IPS DF 19.7 (cell line): ENCODE data around the gene SYT1.

ENCODE experiments used
- DNase-seq: peaks from one replicate; pipeline ENCODE4 v3.0.0-alpha.2; 2013; ENCODE audit warnings: low read depth, low spot score

Gene SYT1

GRCh38 chr12:79291711-79292110 is 427.1 kb downstream of the SYT1 start:
- no peak for DNase-seq

- no peak for DNase-seq
Measured at GRCh38 chr12:79294590-79294989, 430.0 kb downstream of the SYT1 start.

GRCh38 chr12:79295572-79295971 is 431.0 kb downstream of the SYT1 start:
- no peak for DNase-seq

- DNase-seq: no peak
Measured at GRCh38 chr12:79296133-79296532, 431.6 kb downstream of the SYT1 start.

- DNase-seq: no peak
Measured at GRCh38 chr12:79296871-79297270, 432.3 kb downstream of the SYT1 start.

GRCh38 chr12:79298506-79298905 is 433.9 kb downstream of the SYT1 start:
- no peak for DNase-seq

GRCh38 chr12:79299447-79300198 is 435.0 kb downstream of the SYT1 start:
- no peak for DNase-seq

- DNase-seq: no peak
Measured at GRCh38 chr12:79300199-79300568, 435.6 kb downstream of the SYT1 start.

- no peak for DNase-seq
Measured at GRCh38 chr12:79301181-79301580, 436.6 kb downstream of the SYT1 start.

GRCh38 chr12:79302162-79302814 is 437.7 kb downstream of the SYT1 start:
- DNase-seq: no peak

GRCh38 chr12:79307340-79307739 is 442.8 kb downstream of the SYT1 start:
- DNase-seq: no peak

- DNase-seq: no peak
Measured at GRCh38 chr12:79309039-79309438, 444.5 kb downstream of the SYT1 start.

- no peak for DNase-seq
Measured at GRCh38 chr12:79317179-79317847, 452.7 kb downstream of the SYT1 start.

- DNase-seq: no peak
Measured at GRCh38 chr12:79322905-79323304, 458.3 kb downstream of the SYT1 start.

- no peak for DNase-seq
Measured at GRCh38 chr12:79324571-79324970, 460.0 kb downstream of the SYT1 start.

GRCh38 chr12:79326222-79326621 is 461.6 kb downstream of the SYT1 start:
- DNase-seq: no peak

- no peak for DNase-seq
Measured at GRCh38 chr12:79326663-79327062, 462.1 kb downstream of the SYT1 start.

GRCh38 chr12:79327465-79327864 is 462.9 kb downstream of the SYT1 start:
- DNase-seq: no peak

GRCh38 chr12:79329933-79330332 is 465.4 kb downstream of the SYT1 start:
- DNase-seq: no peak

- no peak for DNase-seq
Measured at GRCh38 chr12:79331870-79332269, 467.3 kb downstream of the SYT1 start.

- DNase-seq: no peak
Measured at GRCh38 chr12:79333144-79333543, 468.6 kb downstream of the SYT1 start.

GRCh38 chr12:79337662-79338290 is 473.2 kb downstream of the SYT1 start:
- DNase-seq: no peak
